K562 (cell line): ENCODE measurements around the gene SIGLEC15. TPM values are rescaled to one million over a fixed set of nuclear protein-coding genes. Genes with fewer than 3 reads are reported as not detected.

Experiments
- GATAD2A ChIP-seq: fragments of 450-650 bp; IDR thresholded peaks from 2 replicates; pipeline ENCODE4 v1.6.1; 2017
- NRF1 ChIP-seq, 2 experiments: fragments of 450-650 bp; IDR thresholded peaks in 1 of 2; conservative IDR thresholded peaks in 1 of 2; 2 replicates each; pipeline ENCODE4 v1.6.1; 2014; ENCODE audit warnings: mild to moderate bottlenecking in 2 of 2
- SNIP1 ChIP-seq: fragments of 450-650 bp; IDR thresholded peaks from 2 replicates; pipeline ENCODE4 v1.7.1; 2017; ENCODE audit warnings: low read depth, mild to moderate bottlenecking
- polyA plus RNA-seq, 8 experiments: library from polyadenylated mRNA; depleted of rRNA in 4 of 8; stranded (reverse) in 5 of 8; unstranded in 3 of 8; fragments of >200 nt; fragmentation: Nextera tagmentation in 2 of 8; fragmentation: Illumina TruSeq in 1 of 8; extraction: Ambion mirVana in 2 of 8; extraction: Trizol in 1 of 8; gene quantifications; 2 replicates each; pipeline versions ENCODE4 v1.2.1 to v1.2.3, GENCODE V29; 2011 to 2014; ENCODE audit warnings: inconsistent platforms in 1 of 8, missing spikeins in 1 of 8
- total RNA-seq, 7 experiments: library from RNA; depleted of rRNA in 6 of 7; stranded (reverse); fragments of >200 nt in 6 of 7; fragmentation: Illumina TruSeq in 2 of 7; extraction: Trizol in 2 of 7; gene quantifications; 2 replicates each; pipeline versions ENCODE4 v1.2.1 to v1.2.3, GENCODE V29; 2011 to 2021; ENCODE audit warnings: low replicate concordance in 1 of 7
- TF ChIP-seq, protein P1 (sequence below): fragments of 450-650 bp; IDR thresholded peaks from 2 replicates; pipeline ENCODE4 v1.6.1; 2016; ENCODE audit warnings: mild to moderate bottlenecking, moderate library complexity

Gene SIGLEC15
- total and polyA plus RNA-seq, 9 of the 15 experiments (the other 6 are each of a cell fraction or from before 2014, with no cell fraction given), result not detected

DNA sequence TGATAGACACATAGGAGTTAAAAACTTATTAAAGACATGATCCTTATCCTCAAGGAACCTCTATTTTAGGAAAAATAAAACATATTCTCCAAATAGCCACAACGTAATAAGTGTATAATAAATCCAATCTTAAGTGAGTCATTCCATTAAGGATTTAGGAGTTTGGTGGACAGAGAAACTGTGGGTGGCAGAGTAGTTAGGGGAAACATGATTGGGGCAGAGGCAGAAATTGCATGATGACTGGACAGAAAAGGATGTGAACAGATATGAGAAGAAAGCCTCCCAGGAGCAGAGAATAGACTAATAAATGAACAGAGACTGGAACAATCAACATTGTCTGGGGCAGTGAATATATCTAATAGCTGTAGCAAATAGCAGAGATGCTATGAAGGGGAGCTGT is 48.1 kb upstream of the SIGLEC15 start (continued):
- TF ChIP-seq SNIP1, result no peak
- no peak for TF ChIP-seq GATAD2A
- TF ChIP-seq, protein P1, sequence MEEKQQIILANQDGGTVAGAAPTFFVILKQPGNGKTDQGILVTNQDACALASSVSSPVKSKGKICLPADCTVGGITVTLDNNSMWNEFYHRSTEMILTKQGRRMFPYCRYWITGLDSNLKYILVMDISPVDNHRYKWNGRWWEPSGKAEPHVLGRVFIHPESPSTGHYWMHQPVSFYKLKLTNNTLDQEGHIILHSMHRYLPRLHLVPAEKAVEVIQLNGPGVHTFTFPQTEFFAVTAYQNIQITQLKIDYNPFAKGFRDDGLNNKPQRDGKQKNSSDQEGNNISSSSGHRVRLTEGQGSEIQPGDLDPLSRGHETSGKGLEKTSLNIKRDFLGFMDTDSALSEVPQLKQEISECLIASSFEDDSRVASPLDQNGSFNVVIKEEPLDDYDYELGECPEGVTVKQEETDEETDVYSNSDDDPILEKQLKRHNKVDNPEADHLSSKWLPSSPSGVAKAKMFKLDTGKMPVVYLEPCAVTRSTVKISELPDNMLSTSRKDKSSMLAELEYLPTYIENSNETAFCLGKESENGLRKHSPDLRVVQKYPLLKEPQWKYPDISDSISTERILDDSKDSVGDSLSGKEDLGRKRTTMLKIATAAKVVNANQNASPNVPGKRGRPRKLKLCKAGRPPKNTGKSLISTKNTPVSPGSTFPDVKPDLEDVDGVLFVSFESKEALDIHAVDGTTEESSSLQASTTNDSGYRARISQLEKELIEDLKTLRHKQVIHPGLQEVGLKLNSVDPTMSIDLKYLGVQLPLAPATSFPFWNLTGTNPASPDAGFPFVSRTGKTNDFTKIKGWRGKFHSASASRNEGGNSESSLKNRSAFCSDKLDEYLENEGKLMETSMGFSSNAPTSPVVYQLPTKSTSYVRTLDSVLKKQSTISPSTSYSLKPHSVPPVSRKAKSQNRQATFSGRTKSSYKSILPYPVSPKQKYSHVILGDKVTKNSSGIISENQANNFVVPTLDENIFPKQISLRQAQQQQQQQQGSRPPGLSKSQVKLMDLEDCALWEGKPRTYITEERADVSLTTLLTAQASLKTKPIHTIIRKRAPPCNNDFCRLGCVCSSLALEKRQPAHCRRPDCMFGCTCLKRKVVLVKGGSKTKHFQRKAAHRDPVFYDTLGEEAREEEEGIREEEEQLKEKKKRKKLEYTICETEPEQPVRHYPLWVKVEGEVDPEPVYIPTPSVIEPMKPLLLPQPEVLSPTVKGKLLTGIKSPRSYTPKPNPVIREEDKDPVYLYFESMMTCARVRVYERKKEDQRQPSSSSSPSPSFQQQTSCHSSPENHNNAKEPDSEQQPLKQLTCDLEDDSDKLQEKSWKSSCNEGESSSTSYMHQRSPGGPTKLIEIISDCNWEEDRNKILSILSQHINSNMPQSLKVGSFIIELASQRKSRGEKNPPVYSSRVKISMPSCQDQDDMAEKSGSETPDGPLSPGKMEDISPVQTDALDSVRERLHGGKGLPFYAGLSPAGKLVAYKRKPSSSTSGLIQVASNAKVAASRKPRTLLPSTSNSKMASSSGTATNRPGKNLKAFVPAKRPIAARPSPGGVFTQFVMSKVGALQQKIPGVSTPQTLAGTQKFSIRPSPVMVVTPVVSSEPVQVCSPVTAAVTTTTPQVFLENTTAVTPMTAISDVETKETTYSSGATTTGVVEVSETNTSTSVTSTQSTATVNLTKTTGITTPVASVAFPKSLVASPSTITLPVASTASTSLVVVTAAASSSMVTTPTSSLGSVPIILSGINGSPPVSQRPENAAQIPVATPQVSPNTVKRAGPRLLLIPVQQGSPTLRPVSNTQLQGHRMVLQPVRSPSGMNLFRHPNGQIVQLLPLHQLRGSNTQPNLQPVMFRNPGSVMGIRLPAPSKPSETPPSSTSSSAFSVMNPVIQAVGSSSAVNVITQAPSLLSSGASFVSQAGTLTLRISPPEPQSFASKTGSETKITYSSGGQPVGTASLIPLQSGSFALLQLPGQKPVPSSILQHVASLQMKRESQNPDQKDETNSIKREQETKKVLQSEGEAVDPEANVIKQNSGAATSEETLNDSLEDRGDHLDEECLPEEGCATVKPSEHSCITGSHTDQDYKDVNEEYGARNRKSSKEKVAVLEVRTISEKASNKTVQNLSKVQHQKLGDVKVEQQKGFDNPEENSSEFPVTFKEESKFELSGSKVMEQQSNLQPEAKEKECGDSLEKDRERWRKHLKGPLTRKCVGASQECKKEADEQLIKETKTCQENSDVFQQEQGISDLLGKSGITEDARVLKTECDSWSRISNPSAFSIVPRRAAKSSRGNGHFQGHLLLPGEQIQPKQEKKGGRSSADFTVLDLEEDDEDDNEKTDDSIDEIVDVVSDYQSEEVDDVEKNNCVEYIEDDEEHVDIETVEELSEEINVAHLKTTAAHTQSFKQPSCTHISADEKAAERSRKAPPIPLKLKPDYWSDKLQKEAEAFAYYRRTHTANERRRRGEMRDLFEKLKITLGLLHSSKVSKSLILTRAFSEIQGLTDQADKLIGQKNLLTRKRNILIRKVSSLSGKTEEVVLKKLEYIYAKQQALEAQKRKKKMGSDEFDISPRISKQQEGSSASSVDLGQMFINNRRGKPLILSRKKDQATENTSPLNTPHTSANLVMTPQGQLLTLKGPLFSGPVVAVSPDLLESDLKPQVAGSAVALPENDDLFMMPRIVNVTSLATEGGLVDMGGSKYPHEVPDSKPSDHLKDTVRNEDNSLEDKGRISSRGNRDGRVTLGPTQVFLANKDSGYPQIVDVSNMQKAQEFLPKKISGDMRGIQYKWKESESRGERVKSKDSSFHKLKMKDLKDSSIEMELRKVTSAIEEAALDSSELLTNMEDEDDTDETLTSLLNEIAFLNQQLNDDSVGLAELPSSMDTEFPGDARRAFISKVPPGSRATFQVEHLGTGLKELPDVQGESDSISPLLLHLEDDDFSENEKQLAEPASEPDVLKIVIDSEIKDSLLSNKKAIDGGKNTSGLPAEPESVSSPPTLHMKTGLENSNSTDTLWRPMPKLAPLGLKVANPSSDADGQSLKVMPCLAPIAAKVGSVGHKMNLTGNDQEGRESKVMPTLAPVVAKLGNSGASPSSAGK, result no peak
- TF ChIP-seq NRF1 (conservative IDR thresholded peaks at IDR 0.05 in 1 of 2, IDR thresholded peaks at IDR 0.05 in 1 of 2), result no peak
